GM12864 (cell line): ENCODE results near the gene SLC7A6.

Experiments
- DNase-seq: peaks from one replicate; pipeline ENCODE4 v3.0.0-alpha.2; 2011; ENCODE audit warnings: low read depth
- H3K4me3 ChIP-seq: 2 replicates; pipeline ENCODE4 v1.5.1; 2011; ENCODE audit warnings: mild to moderate bottlenecking, low read depth, low read length, control low read depth
- CTCF ChIP-seq: IDR thresholded peaks from 2 replicates; pipeline ENCODE4 v1.5.1; 2011; ENCODE audit warnings: low read depth, mild to moderate bottlenecking, moderate library complexity, low read length, control low read depth, inconsistent platforms; ENCODE audit errors: missing control alignments

The SLC7A6 gene

GRCh38 chr16:68292425-68292824 is 28.1 kb downstream of the SLC7A6 start:
- no peak overlapping the region for H3K4me3 ChIP-seq
- no peak for DNase-seq
- no peak for TF ChIP-seq CTCF

- DNase-seq = no peak
- no peak overlapping the region for H3K4me3 ChIP-seq
- TF ChIP-seq CTCF = no peak
Measured at GRCh38 chr16:68296291-68296690, 32.0 kb downstream of the SLC7A6 start.

- no peak overlapping the region for H3K4me3 ChIP-seq
- no peak for DNase-seq
- no peak for TF ChIP-seq CTCF
Measured at GRCh38 chr16:68296693-68297092, 32.4 kb downstream of the SLC7A6 start.

GRCh38 chr16:68297908-68298307 is 33.6 kb downstream of the SLC7A6 start:
- DNase-seq = no peak
- no peak overlapping the region for H3K4me3 ChIP-seq
- no peak for TF ChIP-seq CTCF

GRCh38 chr16:68298312-68298711 is 34.0 kb downstream of the SLC7A6 start:
- TF ChIP-seq CTCF = no peak
- H3K4me3 ChIP-seq = no peak overlapping the region
- DNase-seq = no peak

GRCh38 chr16:68298907-68299561 is 34.7 kb downstream of the SLC7A6 start:
- no peak for TF ChIP-seq CTCF
- no peak for DNase-seq
- no peak overlapping the region for H3K4me3 ChIP-seq
